Measurements from ENCODE around the gene APOL1. TPM values are rescaled to one million over a fixed set of nuclear protein-coding genes. Genes with fewer than 3 reads are reported as not detected.

Gene APOL1
- total and polyA plus RNA-seq, 2 of the 13 experiments (the other 11 are each of a cell fraction or from before 2014, with no cell fraction given) = 20.3 to 75.0 TPM

DNA sequence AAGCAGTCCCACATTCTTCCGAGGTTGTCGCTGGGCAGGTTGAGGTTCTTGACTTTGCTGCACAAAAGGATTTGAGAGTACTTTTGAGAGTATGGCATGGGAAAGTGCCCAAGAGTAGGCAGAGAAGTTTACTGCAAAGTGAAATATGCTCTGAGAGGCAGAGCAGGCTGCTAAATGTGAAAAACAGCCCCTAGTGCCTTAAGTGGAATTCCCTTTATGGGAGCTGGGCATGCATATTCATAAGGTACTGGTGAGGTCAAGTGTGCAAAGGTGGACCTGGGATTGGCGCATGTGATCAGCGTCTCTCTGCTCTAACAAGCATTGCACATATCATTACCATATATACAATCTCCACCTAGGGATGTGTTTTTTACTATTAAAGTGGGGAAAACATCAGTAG lies 39.3 kb upstream of the APOL1 start:
- DNase-seq (ENCODE audit: low spot score) = no peak
- H2AFZ ChIP-seq (ENCODE audit: low read length) = no peak overlapping the region
- no peak overlapping the region for H3K4me3 ChIP-seq (replicated peaks in 1 of 3; ENCODE audit: insufficient read depth in 1 of 3, low read depth in 2 of 3, low read length in 3 of 3)
- WGBS (ENCODE audit: low lambda C conversion rate) = 60% methylated on average over 4 of the region's 4 CpGs
- POLR2A ChIA-PET = no interaction called here
- H3K9me3 ChIP-seq (ENCODE audit: low read length) = no peaks in the 10 kb centered on the region
- FAIRE-seq = no peak
- no peak overlapping the region for H3K4me2 ChIP-seq (ENCODE audit: low read depth, low read length)
- H3K27me3 ChIP-seq (ENCODE audit: control insufficient read depth in 1 of 2, insufficient read depth in 2 of 2, low read length in 2 of 2) = no peaks in the 10 kb centered on the region
- no peak for ATAC-seq
- intact Hi-C loops (cut with micrococcal nuclease; ENCODE audit: unreplicated experiment) (no loop called here), in situ Hi-C loops (cut with HindIII; ENCODE audit: extremely low pct_ligation_motif_present, low pct_unique_long_range_greater_than_20kb) (no loop called here)
- H3K27ac ChIP-seq (ENCODE audit: extremely low read length, insufficient read depth, low read length) = no peak overlapping the region
- H3K36me3 ChIP-seq (replicated peaks in 1 of 2; ENCODE audit: control insufficient read depth in 1 of 2, insufficient read depth in 2 of 2, low read length in 2 of 2) = no peaks in the 10 kb centered on the region
- H4K20me1 ChIP-seq (ENCODE audit: insufficient read depth, low read length) = no peaks in the 10 kb centered on the region
- CTCF ChIA-PET (ENCODE audit: low intra/inter-chr PET ratio, low total read pairs) = no interaction called here
- TF ChIP-seq PAF1 (CRISPR knock-in tag; IDR thresholded peaks at IDR 0.05) = no peak
- no peak for TF ChIP-seq ZNF772 (CRISPR knock-in tag; IDR thresholded peaks at IDR 0.05)
- no peak for TF ChIP-seq ZNF264 (CRISPR knock-in tag; IDR thresholded peaks at IDR 0.05)
- no peak for TF ChIP-seq PHB2 (IDR thresholded peaks at IDR 0.05; ENCODE audit: partially characterized antibody)
- no peak for TF ChIP-seq RNF2 (conservative IDR thresholded peaks at IDR 0.05; ENCODE audit: low read depth)
- no peak for TF ChIP-seq POGZ (CRISPR knock-in tag; IDR thresholded peaks at IDR 0.05)
- TF ChIP-seq, protein P1, sequence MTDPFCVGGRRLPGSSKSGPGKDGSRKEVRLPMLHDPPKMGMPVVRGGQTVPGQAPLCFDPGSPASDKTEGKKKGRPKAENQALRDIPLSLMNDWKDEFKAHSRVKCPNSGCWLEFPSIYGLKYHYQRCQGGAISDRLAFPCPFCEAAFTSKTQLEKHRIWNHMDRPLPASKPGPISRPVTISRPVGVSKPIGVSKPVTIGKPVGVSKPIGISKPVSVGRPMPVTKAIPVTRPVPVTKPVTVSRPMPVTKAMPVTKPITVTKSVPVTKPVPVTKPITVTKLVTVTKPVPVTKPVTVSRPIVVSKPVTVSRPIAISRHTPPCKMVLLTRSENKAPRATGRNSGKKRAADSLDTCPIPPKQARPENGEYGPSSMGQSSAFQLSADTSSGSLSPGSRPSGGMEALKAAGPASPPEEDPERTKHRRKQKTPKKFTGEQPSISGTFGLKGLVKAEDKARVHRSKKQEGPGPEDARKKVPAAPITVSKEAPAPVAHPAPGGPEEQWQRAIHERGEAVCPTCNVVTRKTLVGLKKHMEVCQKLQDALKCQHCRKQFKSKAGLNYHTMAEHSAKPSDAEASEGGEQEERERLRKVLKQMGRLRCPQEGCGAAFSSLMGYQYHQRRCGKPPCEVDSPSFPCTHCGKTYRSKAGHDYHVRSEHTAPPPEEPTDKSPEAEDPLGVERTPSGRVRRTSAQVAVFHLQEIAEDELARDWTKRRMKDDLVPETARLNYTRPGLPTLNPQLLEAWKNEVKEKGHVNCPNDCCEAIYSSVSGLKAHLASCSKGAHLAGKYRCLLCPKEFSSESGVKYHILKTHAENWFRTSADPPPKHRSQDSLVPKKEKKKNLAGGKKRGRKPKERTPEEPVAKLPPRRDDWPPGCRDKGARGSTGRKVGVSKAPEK (CRISPR knock-in tag; IDR thresholded peaks at IDR 0.05; ENCODE audit: borderline replicate concordance) = no peak
- no peak for TF ChIP-seq U2AF2 (IDR thresholded peaks at IDR 0.05; ENCODE audit: low read depth, low read length)
- no peaks in the 10 kb centered on the region for H3K79me2 ChIP-seq (ENCODE audit: insufficient read depth, low read length)
- peaks cover 60% of the 10 kb centered on the region for H3K4me1 ChIP-seq (ENCODE audit: insufficient read depth, low read length)
- BruUV-seq (replicated peaks) = no TSS peak
- no peak overlapping the region for H3K9ac ChIP-seq (ENCODE audit: insufficient read depth, low read depth, low read length)
